ENCODE results near the gene ZNF213.

The ZNF213 gene

GRCh38 chr16:3129137-3130131 is 5.4 kb upstream of the ZNF213 start:
- in situ Hi-C loops (cut with MboI; ENCODE audit: low pct_unique_long_range_greater_than_20kb, low sequenced_read_pairs, unreplicated experiment), result no loop called here
- no peak for DNase-seq (ENCODE audit: low spot score)
- peak; percentile 81 for TF ChIP-seq CTCF (IDR thresholded peaks at IDR 0.05; ENCODE audit: extremely low read depth, insufficient read depth, missing control alignments)

GRCh38 chr16:3131755-3132377 is 3.0 kb upstream of the ZNF213 start:
- in situ Hi-C loops (cut with MboI; ENCODE audit: low pct_unique_long_range_greater_than_20kb, low sequenced_read_pairs, unreplicated experiment), result no loop called here
- TF ChIP-seq CTCF (IDR thresholded peaks at IDR 0.05; ENCODE audit: extremely low read depth, insufficient read depth, missing control alignments), result peak; percentile 91
- no peak for DNase-seq (ENCODE audit: low spot score)

- no peak for TF ChIP-seq CTCF (IDR thresholded peaks at IDR 0.05; ENCODE audit: extremely low read depth, insufficient read depth, missing control alignments)
- in situ Hi-C loops (cut with MboI; ENCODE audit: low pct_unique_long_range_greater_than_20kb, low sequenced_read_pairs, unreplicated experiment), result no loop called here
- DNase-seq (ENCODE audit: low spot score), result no peak
These were observed 985 bp upstream of the ZNF213 start for GRCh38 chr16:3133844-3134243.

GRCh38 chr16:3135126-3135715 is 392 bp downstream of the ZNF213 start:
- in situ Hi-C loops (cut with MboI; ENCODE audit: low pct_unique_long_range_greater_than_20kb, low sequenced_read_pairs, unreplicated experiment), result no loop called here
- no peak for TF ChIP-seq CTCF (IDR thresholded peaks at IDR 0.05; ENCODE audit: extremely low read depth, insufficient read depth, missing control alignments)
- no peak for DNase-seq (ENCODE audit: low spot score)

GRCh38 chr16:3137267-3137666 is 2.4 kb downstream of the ZNF213 start:
- in situ Hi-C loops (cut with MboI; ENCODE audit: low pct_unique_long_range_greater_than_20kb, low sequenced_read_pairs, unreplicated experiment), result no loop called here
- no peak for TF ChIP-seq CTCF (IDR thresholded peaks at IDR 0.05; ENCODE audit: extremely low read depth, insufficient read depth, missing control alignments)
- DNase-seq (ENCODE audit: low spot score), result no peak

- no peak for TF ChIP-seq CTCF (IDR thresholded peaks at IDR 0.05; ENCODE audit: extremely low read depth, insufficient read depth, missing control alignments)
- in situ Hi-C loops (cut with MboI; ENCODE audit: low pct_unique_long_range_greater_than_20kb, low sequenced_read_pairs, unreplicated experiment), result no loop called here
- no peak for DNase-seq (ENCODE audit: low spot score)
These were observed 3.5 kb downstream of the ZNF213 start for GRCh38 chr16:3138342-3138741.
